Activated T-cell treated with anti-CD3 and anti-CD28 coated beads, Interleukin-2, amount 50 U/mL, for 4 hours (primary cell): ENCODE measurements around the gene CEP63. TPM values are rescaled to one million over a fixed set of nuclear protein-coding genes. Genes with fewer than 3 reads are reported as not detected.

Experiments
- ATAC-seq, 2 donors: fragments of 200-7000 bp; cut with Tn5 transposase; one replicate each; pipeline ENCODE4 v1.10.0; 2021
- DNase-seq: peaks from one replicate; pipeline ENCODE4 v3.0.0-alpha.2; 2020
- H3K27me3 Mint-ChIP-seq: one replicate; pipeline ENCODE4 v1.8.0; 2021; ENCODE audit warnings: low read depth, mixed read lengths
- H3K36me3 Mint-ChIP-seq: one replicate; pipeline ENCODE4 v1.8.0; 2022; ENCODE audit warnings: mixed read lengths; ENCODE audit not compliant: insufficient read depth
- H3K4me1 Mint-ChIP-seq: one replicate; pipeline ENCODE4 v1.8.0; 2021; ENCODE audit warnings: low read depth, mixed read lengths
- H3K4me3 Mint-ChIP-seq: one replicate; pipeline ENCODE4 v1.8.0; 2021; ENCODE audit warnings: mild to moderate bottlenecking, moderate library complexity, mixed read lengths
- H3K9me3 Mint-ChIP-seq: one replicate; pipeline ENCODE4 v1.8.0; 2021; ENCODE audit warnings: mixed read lengths
- total RNA-seq, 3 donors: library from RNA; stranded (reverse); gene quantifications; one replicate each; pipeline ENCODE4 v1.2.1, GENCODE V29; 2021

The CEP63 gene
- total RNA-seq: 10 to 100 TPM; 15.6 to 18.3 (median 17.6) TPM

- no peaks in the 10 kb centered on the region for H3K9me3 Mint-ChIP-seq
These were observed at the start of gene CEP63, which contains the start of gene ANAPC13 for GRCh38 chr3:134485718-134486576. Gene CEP63 (plus strand): TSS chr3:134486057. CDS start chr3:134495321, 9,264 bp downstream. Gene ANAPC13 (minus strand): TSS chr3:134485985. CDS start chr3:134482904, 3,081 bp downstream.

GRCh38 chr3:134437211-134437752 lies 48.6 kb upstream of the CEP63 start:
- DNase-seq (no peak), ATAC-seq (no peak)
- H3K4me1 Mint-ChIP-seq: no peaks in the 10 kb centered on the region
- no peaks in the 10 kb centered on the region for H3K36me3 Mint-ChIP-seq
- no peaks in the 10 kb centered on the region for H3K9me3 Mint-ChIP-seq
- peaks cover 28% of the 10 kb centered on the region for H3K27me3 Mint-ChIP-seq
- no peak overlapping the region for H3K4me3 Mint-ChIP-seq

More at GRCh38 chr3:134485718-134486576, at the start of gene CEP63, which contains the start of gene ANAPC13:
- Mint-ChIP-seq H3K4me1 (peaks cover 49% of the 10 kb centered on the region), H3K4me3 (peak within 1 kb of the TSS; percentile 95), H3K27me3 (no peaks in the 10 kb centered on the region), H3K36me3 (peaks cover 16% of the 10 kb centered on the region)
- peak; percentile 89 to 92 for ATAC-seq
- DNase-seq: peak; percentile 87

- DNase-seq: no peak
- no peak for ATAC-seq
- Mint-ChIP-seq H3K9me3 (peaks cover 16% of the 10 kb centered on the region), H3K4me1 (no peaks in the 10 kb centered on the region), H3K4me3 (no peak overlapping the region), H3K27me3 (peaks cover 41% of the 10 kb centered on the region), H3K36me3 (peaks cover 6% of the 10 kb centered on the region)
These were observed 44.5 kb upstream of the CEP63 start for GRCh38 chr3:134441321-134441720.

GRCh38 chr3:134441821-134442220 lies 44.0 kb upstream of the CEP63 start:
- no peaks in the 10 kb centered on the region for H3K4me1 Mint-ChIP-seq

GRCh38 chr3:134445095-134445494 lies 40.8 kb upstream of the CEP63 start:
- H3K27me3 Mint-ChIP-seq: peaks cover 38% of the 10 kb centered on the region
- peaks cover 16% of the 10 kb centered on the region for H3K9me3 Mint-ChIP-seq
- no peak for DNase-seq
- H3K4me1 Mint-ChIP-seq: no peaks in the 10 kb centered on the region
- no peak for ATAC-seq
- H3K36me3 Mint-ChIP-seq: peaks cover 6% of the 10 kb centered on the region
- H3K4me3 Mint-ChIP-seq: no peak overlapping the region

More at GRCh38 chr3:134441821-134442220, 44.0 kb upstream of the CEP63 start:
- H3K9me3 Mint-ChIP-seq: peaks cover 16% of the 10 kb centered on the region
- peaks cover 39% of the 10 kb centered on the region for H3K27me3 Mint-ChIP-seq
- no peak for ATAC-seq
- peaks cover 6% of the 10 kb centered on the region for H3K36me3 Mint-ChIP-seq
- no peak overlapping the region for H3K4me3 Mint-ChIP-seq
- DNase-seq: no peak

GRCh38 chr3:134445636-134446035 lies 40.2 kb upstream of the CEP63 start:
- Mint-ChIP-seq H3K9me3 (peaks cover 16% of the 10 kb centered on the region), H3K4me1 (no peaks in the 10 kb centered on the region), H3K27me3 (peaks cover 37% of the 10 kb centered on the region), H3K36me3 (peaks cover 6% of the 10 kb centered on the region), H3K4me3 (no peak overlapping the region)
- ATAC-seq (no peak), DNase-seq (no peak)

- Mint-ChIP-seq H3K4me3 (no peak overlapping the region), H3K36me3 (peaks cover 6% of the 10 kb centered on the region), H3K27me3 (peaks cover 28% of the 10 kb centered on the region), H3K4me1 (no peaks in the 10 kb centered on the region), H3K9me3 (peaks cover 16% of the 10 kb centered on the region)
- DNase-seq (no peak), ATAC-seq (no peak)
These were observed 39.1 kb upstream of the CEP63 start for GRCh38 chr3:134446800-134447199.

- ATAC-seq (no peak), DNase-seq (no peak)
- Mint-ChIP-seq H3K27me3 (peaks cover 24% of the 10 kb centered on the region), H3K4me1 (no peaks in the 10 kb centered on the region), H3K9me3 (peaks cover 16% of the 10 kb centered on the region), H3K4me3 (no peak overlapping the region), H3K36me3 (peaks cover 6% of the 10 kb centered on the region)
These were observed 38.5 kb upstream of the CEP63 start for GRCh38 chr3:134447351-134447750.

- DNase-seq: no peak
- Mint-ChIP-seq H3K4me1 (no peaks in the 10 kb centered on the region), H3K27me3 (peaks cover 25% of the 10 kb centered on the region), H3K36me3 (peaks cover 6% of the 10 kb centered on the region), H3K4me3 (no peak overlapping the region), H3K9me3 (peaks cover 16% of the 10 kb centered on the region)
- no peak for ATAC-seq
These were observed 37.2 kb upstream of the CEP63 start for GRCh38 chr3:134448664-134449063.

GRCh38 chr3:134449277-134449676 lies 36.6 kb upstream of the CEP63 start:
- ATAC-seq (no peak), DNase-seq (no peak)
- H3K4me3 Mint-ChIP-seq: no peak overlapping the region
- H3K27me3 Mint-ChIP-seq: peaks cover 25% of the 10 kb centered on the region
- peaks cover 6% of the 10 kb centered on the region for H3K36me3 Mint-ChIP-seq
- H3K9me3 Mint-ChIP-seq: peaks cover 16% of the 10 kb centered on the region
- H3K4me1 Mint-ChIP-seq: no peaks in the 10 kb centered on the region

- no peak overlapping the region for H3K4me3 Mint-ChIP-seq
- ATAC-seq: no peak
- peaks cover 20% of the 10 kb centered on the region for H3K27me3 Mint-ChIP-seq
- H3K9me3 Mint-ChIP-seq: peaks cover 11% of the 10 kb centered on the region
- H3K4me1 Mint-ChIP-seq: no peaks in the 10 kb centered on the region
- no peak for DNase-seq
- peaks cover 5% of the 10 kb centered on the region for H3K36me3 Mint-ChIP-seq
These were observed 35.9 kb upstream of the CEP63 start for GRCh38 chr3:134449951-134450350.

- DNase-seq (no peak), ATAC-seq (no peak)
- Mint-ChIP-seq H3K9me3 (no peaks in the 10 kb centered on the region), H3K27me3 (peaks cover 17% of the 10 kb centered on the region), H3K4me3 (no peak overlapping the region), H3K36me3 (no peaks in the 10 kb centered on the region), H3K4me1 (no peaks in the 10 kb centered on the region)
These were observed 32.2 kb upstream of the CEP63 start for GRCh38 chr3:134453631-134454030.

- Mint-ChIP-seq H3K27me3 (peaks cover 29% of the 10 kb centered on the region), H3K4me3 (no peak overlapping the region), H3K36me3 (no peaks in the 10 kb centered on the region), H3K9me3 (no peaks in the 10 kb centered on the region), H3K4me1 (no peaks in the 10 kb centered on the region)
- ATAC-seq (no peak), DNase-seq (no peak)
These were observed 28.3 kb upstream of the CEP63 start for GRCh38 chr3:134457376-134458074.

GRCh38 chr3:134458406-134458945 lies 27.4 kb upstream of the CEP63 start:
- DNase-seq (no peak), ATAC-seq (no peak)
- Mint-ChIP-seq H3K4me3 (no peak overlapping the region), H3K9me3 (no peaks in the 10 kb centered on the region), H3K36me3 (no peaks in the 10 kb centered on the region), H3K27me3 (peaks cover 33% of the 10 kb centered on the region), H3K4me1 (no peaks in the 10 kb centered on the region)
